NCI-H2171 (cell line): Measurements from ENCODE around the gene TTLL11.

ENCODE experiments used
- DNase-seq: peaks from one replicate; lab custom pipeline; 2025; lab: John Stamatoyannopoulos, UW

The TTLL11 gene

GRCh38 chr9:121773286-121773953 lies 319.7 kb downstream of the TTLL11 start:
- no peak for DNase-seq

- no peak for DNase-seq
Measured at GRCh38 chr9:121772600-121773285, 320.4 kb downstream of the TTLL11 start.
